ENCODE data around the gene DHRS4L2. TPM values are rescaled to one million over a fixed set of nuclear protein-coding genes. Genes with fewer than 3 reads are reported as not detected.
"Not testable (repeated sequence)": the region's sequence is repeated elsewhere in the genome, so short reads cannot be mapped to it uniquely, and the experiment has no call there.

The DHRS4L2 gene
- total RNA-seq, 1 experiment from 2014 or later: 15.3 TPM

- in situ Hi-C loops (cut with HindIII; ENCODE audit: low pct_unique_long_range_greater_than_20kb, low sequenced_read_pairs); DNase-seq (ENCODE audit: low read depth): not testable (repeated sequence)
Observed at GRCh38 chr14:23969130-23969480, 19.6 kb upstream of the DHRS4L2 start.

DNA sequence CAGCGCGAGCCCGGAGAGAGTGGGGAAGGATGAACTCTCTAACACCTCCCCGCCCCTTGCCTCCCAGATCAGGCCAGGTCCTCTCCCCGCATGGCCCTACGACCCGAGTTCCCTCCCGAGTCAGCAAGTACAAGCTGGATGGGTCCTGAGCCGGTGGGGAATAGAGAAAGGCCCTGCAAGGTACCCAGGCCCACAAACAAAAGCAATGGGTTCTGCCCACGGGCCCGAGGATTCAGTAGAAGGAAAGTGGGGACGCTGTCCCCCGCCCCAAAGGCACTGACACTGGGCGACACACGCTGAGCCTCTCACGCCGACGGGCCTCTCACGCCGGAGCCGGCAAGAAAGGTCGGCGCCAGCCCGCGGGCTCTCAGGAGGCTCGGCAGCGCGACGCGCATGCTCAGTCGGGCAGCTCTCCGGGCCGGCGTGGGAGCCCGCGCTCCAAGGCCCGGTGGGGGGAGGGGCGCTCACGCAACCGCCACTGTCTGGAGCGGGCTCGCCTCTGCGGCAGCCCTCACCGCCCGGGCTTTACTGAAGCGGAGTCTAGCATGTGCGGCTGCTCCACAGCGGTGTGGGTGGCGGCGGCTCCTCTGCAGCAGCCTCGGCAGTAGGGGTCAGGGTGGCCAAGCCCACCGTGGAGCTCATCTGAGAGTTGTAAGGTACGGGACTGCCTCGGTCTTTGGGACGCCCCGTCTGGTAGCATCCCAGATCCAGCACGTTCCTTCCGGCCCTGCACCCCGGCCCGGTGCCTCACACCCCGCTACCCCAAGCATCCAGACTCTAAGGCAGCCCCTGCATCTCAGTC is 19.0 kb upstream of the DHRS4L2 start:
- in situ Hi-C loops (cut with HindIII; ENCODE audit: low pct_unique_long_range_greater_than_20kb, low sequenced_read_pairs); DNase-seq (ENCODE audit: low read depth): not testable (repeated sequence)

GRCh38 chr14:23970283-23970659 is 18.5 kb upstream of the DHRS4L2 start:
- DNase-seq (ENCODE audit: low read depth); in situ Hi-C loops (cut with HindIII; ENCODE audit: low pct_unique_long_range_greater_than_20kb, low sequenced_read_pairs): not testable (repeated sequence)

DNA sequence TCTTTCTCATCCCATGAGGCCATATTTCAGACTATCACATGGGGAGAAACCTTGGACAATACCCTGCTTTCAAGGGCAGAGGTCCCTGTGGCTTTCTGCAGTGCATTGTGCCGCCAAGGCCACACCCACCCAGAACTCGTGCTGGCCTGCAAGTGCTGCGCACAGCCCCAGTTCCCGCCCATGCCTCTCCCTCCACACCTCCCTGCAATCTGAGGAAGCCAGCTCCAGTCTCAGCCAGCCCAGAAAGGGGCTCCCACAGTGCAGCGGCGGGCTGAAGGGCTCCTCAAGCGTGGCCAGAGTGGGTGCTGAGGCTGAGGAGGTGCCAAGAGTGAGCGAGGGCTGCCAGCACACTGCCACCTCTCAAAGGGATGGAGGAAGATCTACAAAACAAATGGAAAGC is 15.6 kb upstream of the DHRS4L2 start:
- in situ Hi-C loops (cut with HindIII; ENCODE audit: low pct_unique_long_range_greater_than_20kb, low sequenced_read_pairs); DNase-seq (ENCODE audit: low read depth): not testable (repeated sequence)

DNA sequence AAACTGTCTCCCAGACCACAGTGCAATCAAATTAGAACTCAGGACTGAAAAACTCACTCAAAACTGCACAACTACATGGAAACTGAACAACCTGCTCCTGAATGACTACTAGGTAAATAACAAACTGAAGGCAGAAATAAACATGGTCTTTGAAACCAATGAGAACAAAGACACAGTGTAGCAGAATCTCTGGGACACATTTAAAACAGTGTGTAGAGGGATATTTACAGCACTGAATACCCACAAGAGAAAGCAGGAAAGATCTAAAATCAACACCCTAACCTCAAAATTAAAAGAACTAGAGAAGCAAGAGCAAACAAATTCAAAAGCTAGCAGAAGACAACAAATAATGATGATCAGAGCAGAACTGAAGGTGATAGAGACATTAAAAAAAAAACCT is 14.7 kb upstream of the DHRS4L2 start:
- in situ Hi-C loops (cut with HindIII; ENCODE audit: low pct_unique_long_range_greater_than_20kb, low sequenced_read_pairs); DNase-seq (ENCODE audit: low read depth): not testable (repeated sequence)

DNA sequence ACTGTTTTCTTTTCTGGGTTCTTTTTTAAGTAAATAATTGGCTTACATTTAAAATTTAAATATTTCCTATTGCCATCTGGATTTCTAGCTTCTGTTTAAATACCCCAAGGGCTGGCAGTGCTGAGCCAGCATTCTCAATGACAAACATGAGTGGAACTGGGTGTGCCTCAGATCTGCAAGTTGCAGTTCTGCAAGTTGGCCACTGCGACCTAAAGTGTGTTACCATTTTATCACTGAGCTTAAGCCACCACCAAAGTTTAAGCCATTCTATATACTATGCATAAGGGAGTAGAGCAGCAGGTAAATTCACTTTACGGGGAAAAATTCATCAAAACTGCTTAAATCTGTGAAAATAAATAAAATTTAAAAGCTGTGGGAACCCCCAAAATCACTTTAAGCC is 11.5 kb upstream of the DHRS4L2 start:
- DNase-seq (ENCODE audit: low read depth); in situ Hi-C loops (cut with HindIII; ENCODE audit: low pct_unique_long_range_greater_than_20kb, low sequenced_read_pairs): not testable (repeated sequence)

GRCh38 chr14:23981951-23982813 is 6.5 kb upstream of the DHRS4L2 start:
- in situ Hi-C loops (cut with HindIII; ENCODE audit: low pct_unique_long_range_greater_than_20kb, low sequenced_read_pairs); DNase-seq (ENCODE audit: low read depth): not testable (repeated sequence)

DNA sequence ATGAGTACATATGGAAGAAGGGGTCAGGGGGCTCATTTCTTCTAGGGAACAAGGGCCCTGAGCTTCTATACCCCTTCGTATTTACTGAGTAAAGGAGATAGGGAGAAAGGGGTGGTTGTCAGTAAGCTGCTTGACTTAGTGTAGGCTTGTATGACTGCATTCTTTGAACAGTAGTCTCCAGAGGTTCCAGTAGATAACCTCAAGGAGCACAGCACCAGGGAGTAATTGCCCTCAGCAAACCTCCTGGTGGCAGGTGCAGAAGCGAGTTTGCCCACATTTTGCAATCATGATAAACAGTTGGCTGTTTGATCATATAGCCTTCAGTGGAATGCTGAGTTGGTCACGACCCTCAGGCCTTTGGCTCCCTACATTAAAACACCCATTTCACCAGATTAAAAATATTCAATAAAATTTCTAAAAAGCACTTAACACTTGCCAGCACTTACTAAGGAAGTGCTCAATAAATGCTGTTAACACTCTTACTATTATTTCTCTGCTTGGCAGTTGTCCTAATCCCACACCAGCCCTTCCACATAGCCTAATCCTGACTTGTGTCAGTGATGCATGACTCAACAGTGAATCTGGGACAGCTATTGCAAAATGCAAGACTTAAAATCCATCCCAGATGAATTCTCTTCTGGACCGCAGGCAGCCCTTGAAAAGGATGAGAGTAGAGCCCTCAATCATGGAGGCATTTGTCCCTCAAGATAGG is 3.7 kb upstream of the DHRS4L2 start:
- in situ Hi-C loops (cut with HindIII; ENCODE audit: low pct_unique_long_range_greater_than_20kb, low sequenced_read_pairs): no loop called here
- DNase-seq (ENCODE audit: low read depth): no peak

GRCh38 chr14:23988223-23988606 is 514 bp upstream of the DHRS4L2 start:
- DNase-seq (ENCODE audit: low read depth); in situ Hi-C loops (cut with HindIII; ENCODE audit: low pct_unique_long_range_greater_than_20kb, low sequenced_read_pairs): not testable (repeated sequence)

- in situ Hi-C loops (cut with HindIII; ENCODE audit: low pct_unique_long_range_greater_than_20kb, low sequenced_read_pairs); DNase-seq (ENCODE audit: low read depth): not testable (repeated sequence)
Observed at GRCh38 chr14:23989734-23990445, 1.2 kb downstream of the DHRS4L2 start.

GRCh38 chr14:23990961-23991360 is 2.2 kb downstream of the DHRS4L2 start:
- in situ Hi-C loops (cut with HindIII; ENCODE audit: low pct_unique_long_range_greater_than_20kb, low sequenced_read_pairs); DNase-seq (ENCODE audit: low read depth): not testable (repeated sequence)

DNA sequence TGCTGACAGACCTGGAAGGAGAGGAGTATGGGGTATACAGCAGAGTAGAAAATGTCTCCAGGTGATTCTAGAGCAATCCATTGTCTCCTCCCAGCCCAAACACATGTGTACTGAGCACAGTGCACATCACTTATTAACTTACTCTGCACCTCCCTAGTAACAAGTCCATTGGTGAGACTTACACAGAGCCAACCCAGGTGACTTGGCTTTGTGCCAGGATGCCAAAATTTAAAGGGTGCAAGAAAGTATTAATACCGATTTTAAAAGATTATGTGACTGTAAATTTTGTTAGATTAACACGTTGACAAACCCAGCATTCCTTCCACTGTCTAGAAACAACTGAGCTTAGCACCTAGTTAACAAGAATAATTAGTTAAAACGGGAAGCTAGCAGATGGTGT is 4.3 kb downstream of the DHRS4L2 start:
- DNase-seq (ENCODE audit: low read depth); in situ Hi-C loops (cut with HindIII; ENCODE audit: low pct_unique_long_range_greater_than_20kb, low sequenced_read_pairs): not testable (repeated sequence)

GRCh38 chr14:23996009-23996408 is 7.3 kb downstream of the DHRS4L2 start:
- DNase-seq (ENCODE audit: low read depth); in situ Hi-C loops (cut with HindIII; ENCODE audit: low pct_unique_long_range_greater_than_20kb, low sequenced_read_pairs): not testable (repeated sequence)

DNA sequence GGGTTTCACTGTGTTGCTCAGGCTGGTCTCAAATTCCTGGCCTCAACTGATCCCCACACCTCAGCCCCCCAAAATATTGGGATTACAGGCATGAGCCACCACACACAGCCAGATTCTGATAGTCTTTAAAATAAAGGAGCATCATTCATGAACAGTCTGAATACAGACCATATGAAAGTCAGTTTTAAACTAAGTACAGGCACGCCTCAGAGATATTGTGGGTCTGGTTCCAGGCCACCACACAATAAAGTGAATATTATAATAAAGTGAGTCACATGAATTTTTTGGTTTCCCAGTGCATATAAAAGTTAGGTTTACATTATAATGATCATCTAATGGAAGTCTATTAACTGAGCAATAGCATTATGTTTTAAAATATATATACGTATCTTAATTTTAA is 8.1 kb downstream of the DHRS4L2 start:
- DNase-seq (ENCODE audit: low read depth); in situ Hi-C loops (cut with HindIII; ENCODE audit: low pct_unique_long_range_greater_than_20kb, low sequenced_read_pairs): not testable (repeated sequence)

- in situ Hi-C loops (cut with HindIII; ENCODE audit: low pct_unique_long_range_greater_than_20kb, low sequenced_read_pairs); DNase-seq (ENCODE audit: low read depth): not testable (repeated sequence)
Observed at GRCh38 chr14:23999640-24000039, 10.9 kb downstream of the DHRS4L2 start.

DNA sequence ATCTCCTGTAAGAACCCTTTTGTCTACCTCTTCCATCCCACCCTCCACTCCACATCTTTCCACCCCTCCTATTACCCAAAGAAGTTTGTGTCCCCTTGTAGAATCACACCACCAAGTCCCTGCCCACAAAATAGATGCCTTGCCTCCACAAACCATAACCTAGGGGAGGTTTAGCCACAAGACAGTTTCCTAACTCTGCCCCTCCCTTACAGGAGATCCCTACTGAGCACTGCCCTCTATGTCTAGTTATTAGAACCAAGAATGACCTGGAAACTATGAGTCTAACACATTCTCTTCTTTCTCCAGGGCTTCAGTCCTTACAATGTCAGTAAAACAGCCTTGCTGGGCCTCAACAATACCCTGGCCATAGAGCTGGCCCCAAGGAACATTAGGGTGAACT is 12.3 kb downstream of the DHRS4L2 start:
- in situ Hi-C loops (cut with HindIII; ENCODE audit: low pct_unique_long_range_greater_than_20kb, low sequenced_read_pairs); DNase-seq (ENCODE audit: low read depth): not testable (repeated sequence)

DNA sequence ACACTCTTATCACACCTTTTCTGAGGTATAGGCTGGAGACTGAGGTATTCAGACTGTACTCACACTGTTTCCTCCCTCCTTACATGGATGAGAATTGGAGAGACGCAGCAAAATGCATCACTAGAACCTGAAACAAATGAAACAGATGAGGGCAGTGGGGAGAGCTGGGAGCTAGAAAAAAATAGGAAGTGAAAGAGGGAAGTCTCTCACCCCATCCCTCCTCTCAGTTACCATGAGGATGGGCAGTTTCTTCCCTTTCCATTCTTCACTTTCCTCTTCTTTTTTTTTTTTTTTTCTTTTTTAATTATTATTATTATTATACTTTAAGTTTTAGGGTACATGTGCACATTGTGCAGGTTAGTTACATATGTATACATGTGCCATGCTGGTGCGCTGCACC is 12.9 kb downstream of the DHRS4L2 start:
- in situ Hi-C loops (cut with HindIII; ENCODE audit: low pct_unique_long_range_greater_than_20kb, low sequenced_read_pairs); DNase-seq (ENCODE audit: low read depth): not testable (repeated sequence)

DNA sequence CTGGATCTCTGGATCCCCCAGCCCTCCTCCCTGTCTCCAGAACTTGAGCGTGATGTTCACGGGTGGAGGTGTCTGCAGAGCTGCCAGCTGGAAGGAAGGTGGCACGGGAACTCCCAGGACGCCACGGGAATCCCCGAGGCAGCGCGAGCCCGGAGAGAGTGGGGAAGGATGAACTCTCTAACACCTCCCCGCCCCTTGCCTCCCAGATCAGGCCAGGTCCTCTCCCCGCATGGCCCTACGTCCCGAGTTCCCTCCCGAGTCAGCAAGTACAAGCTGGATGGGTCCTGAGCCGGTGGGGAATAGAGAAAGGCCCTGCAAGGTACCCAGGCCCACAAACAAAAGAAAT is 17.7 kb downstream of the DHRS4L2 start:
- in situ Hi-C loops (cut with HindIII; ENCODE audit: low pct_unique_long_range_greater_than_20kb, low sequenced_read_pairs); DNase-seq (ENCODE audit: low read depth): not testable (repeated sequence)
